KOPT-K1 (cell line): ENCODE results near the gene MAP3K15.
"Not testable (repeated sequence)": the region's sequence is repeated elsewhere in the genome, so short reads cannot be mapped to it uniquely, and the experiment has no call there.

Experiments
- H3K27ac ChIP-seq: fragments of 200-600 bp; sonication (generic); 2 replicates; pipeline ENCODE4 v1.5.1; 2016; ENCODE audit warnings: antibody characterized with exemption, mild to moderate bottlenecking, low read depth, low read length; ENCODE audit not compliant: poor library complexity, severe bottlenecking
- H3K36me3 ChIP-seq: fragments of 200-600 bp; sonication (generic); 2 replicates; pipeline ENCODE4 v1.5.1; 2017; ENCODE audit warnings: antibody characterized with exemption, mild to moderate bottlenecking, low read length, moderate library complexity; ENCODE audit not compliant: insufficient read depth
- H3K9me3 ChIP-seq: fragments of 200-600 bp; sonication (generic); 2 replicates; pipeline ENCODE4 v1.5.1; 2017; ENCODE audit warnings: antibody characterized with exemption, low read length, mild to moderate bottlenecking; ENCODE audit not compliant: insufficient read depth, poor library complexity, severe bottlenecking

MAP3K15 gene

DNA sequence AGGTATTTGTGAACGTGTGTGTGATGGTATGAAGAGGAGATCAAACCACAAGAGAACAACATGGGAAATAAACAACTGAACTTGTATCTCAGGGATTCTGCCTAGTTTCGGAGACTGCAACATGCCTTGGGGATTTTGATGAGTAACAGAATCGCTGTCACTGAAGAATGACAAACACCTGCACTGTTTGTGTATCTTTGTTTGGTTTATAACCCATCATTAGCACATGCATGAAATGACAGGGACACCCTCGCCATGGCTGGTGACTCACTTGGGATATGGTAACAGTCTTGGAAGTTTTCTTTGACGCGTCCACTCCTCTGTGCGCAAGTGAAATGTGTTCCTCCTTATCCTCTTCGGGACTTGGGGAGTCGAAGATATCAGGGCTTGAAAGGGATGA lies 30.3 kb upstream of the MAP3K15 start:
- Histone ChIP-seq H3K36me3 (peaks cover 79% of the 10 kb centered on the region), H3K9me3 (no peaks in the 10 kb centered on the region), H3K27ac (no peak overlapping the region)

DNA sequence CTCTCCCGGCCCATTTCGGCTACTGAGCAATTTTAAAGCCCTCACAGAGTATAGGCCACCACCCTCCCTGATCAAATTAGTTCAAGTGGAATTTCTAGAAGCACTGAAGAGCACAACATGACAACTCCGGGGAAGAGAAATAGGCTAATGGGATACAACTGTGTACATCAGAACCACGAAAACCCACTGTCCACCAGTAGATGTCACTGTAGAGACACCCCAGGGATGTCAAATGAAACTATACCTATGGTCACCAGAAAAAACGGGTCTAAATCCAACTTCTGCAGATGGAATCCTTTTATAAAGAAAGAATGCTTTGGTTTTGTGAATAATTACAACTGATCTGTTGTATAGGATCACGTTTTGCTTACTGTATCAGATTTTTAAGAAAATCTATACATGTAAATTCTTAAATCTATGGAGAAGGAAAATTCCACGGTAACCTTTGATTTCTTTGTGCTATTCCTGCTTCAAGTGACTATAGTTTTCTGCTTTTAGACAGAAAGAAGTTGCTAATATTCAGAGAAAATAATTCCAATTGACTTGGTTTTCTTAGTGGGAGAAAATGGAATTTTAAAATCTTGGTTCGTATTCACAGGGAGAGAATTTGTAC lies 29.5 kb upstream of the MAP3K15 start:
- H3K27ac ChIP-seq: no peak overlapping the region
- H3K9me3 ChIP-seq: no peaks in the 10 kb centered on the region
- peaks cover 84% of the 10 kb centered on the region for H3K36me3 ChIP-seq

- Histone ChIP-seq H3K36me3 (peaks cover 84% of the 10 kb centered on the region), H3K9me3 (no peaks in the 10 kb centered on the region), H3K27ac (no peak overlapping the region)
Observed at GRCh38 chrX:19543951-19544381, 28.7 kb upstream of the MAP3K15 start.

DNA sequence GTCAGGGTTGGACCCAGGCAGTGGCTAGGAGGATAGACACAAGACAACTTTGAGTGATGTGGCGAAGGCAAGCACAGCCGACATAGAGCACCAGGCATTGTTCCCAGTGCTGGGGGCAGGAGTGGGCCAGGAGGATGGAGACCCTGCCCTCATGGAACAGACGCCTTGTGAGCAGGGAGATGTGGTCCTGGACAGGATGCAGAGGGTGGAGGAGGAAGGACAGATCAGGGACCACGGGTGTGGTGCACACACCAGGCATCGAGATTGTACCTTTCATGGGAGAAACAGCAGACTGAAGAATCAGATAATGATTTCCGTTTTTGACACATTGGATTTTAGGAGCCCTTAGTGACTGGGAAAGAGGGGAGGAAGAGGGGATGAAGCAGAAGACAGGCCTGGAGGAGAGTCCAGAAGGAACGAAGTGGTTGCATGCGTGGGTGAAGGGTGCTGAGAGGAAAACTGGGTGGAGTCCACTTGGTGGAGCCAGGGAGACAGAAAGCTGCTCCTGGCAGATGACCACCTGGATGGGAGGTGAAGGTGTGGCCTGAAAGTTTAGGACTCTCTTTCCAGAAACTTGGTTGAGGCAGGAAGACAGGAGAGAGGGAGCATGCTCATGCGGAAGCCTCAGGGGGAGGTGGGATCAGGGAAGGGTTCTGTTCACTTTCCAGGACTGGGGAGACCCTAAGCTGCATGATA lies 27.9 kb upstream of the MAP3K15 start:
- no peak overlapping the region for H3K27ac ChIP-seq
- H3K36me3 ChIP-seq: peaks cover 76% of the 10 kb centered on the region
- no peaks in the 10 kb centered on the region for H3K9me3 ChIP-seq

DNA sequence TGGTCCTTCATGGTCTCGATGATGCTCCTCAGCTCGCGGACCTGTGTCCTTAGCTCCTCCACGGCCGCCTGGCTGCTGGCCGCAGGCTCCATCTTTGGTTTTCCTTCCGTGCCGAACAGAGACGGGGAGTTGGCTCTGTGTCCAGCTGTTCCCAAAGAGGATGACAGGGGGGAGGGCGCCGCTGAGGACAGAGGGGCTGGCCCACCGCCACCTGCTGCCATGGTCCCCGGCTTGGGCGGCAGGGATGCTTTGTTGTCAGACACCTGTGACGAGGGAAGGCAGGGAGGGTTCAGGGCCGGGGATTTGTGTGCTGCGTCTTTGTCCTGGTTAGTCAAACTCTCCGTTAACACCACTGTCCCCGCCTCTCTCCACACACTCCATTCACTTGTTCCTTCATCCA lies 26.6 kb upstream of the MAP3K15 start:
- Histone ChIP-seq H3K27ac (no peak overlapping the region), H3K36me3 (peaks cover 73% of the 10 kb centered on the region), H3K9me3 (no peaks in the 10 kb centered on the region)

DNA sequence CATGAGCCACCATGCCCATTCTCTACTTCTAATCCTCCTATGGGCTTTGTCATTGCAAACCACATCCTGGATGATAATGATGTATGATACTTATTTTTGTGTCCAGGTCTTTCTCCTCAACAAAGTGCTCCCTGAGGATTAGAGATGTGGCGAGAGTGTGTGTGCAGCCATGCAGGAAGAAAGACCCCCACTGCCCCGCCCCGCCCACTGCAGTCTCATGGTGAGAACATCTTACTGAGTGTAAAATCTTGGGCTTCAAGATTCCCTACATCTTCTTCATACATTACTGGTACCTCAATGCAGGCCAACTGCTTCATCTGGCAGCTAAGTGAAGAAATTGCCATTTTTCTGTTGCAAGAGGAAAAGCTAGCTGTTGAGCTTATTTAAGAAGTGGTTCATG lies 25.9 kb upstream of the MAP3K15 start:
- H3K9me3 ChIP-seq: no peaks in the 10 kb centered on the region
- H3K27ac ChIP-seq: no peak overlapping the region
- peaks cover 76% of the 10 kb centered on the region for H3K36me3 ChIP-seq

DNA sequence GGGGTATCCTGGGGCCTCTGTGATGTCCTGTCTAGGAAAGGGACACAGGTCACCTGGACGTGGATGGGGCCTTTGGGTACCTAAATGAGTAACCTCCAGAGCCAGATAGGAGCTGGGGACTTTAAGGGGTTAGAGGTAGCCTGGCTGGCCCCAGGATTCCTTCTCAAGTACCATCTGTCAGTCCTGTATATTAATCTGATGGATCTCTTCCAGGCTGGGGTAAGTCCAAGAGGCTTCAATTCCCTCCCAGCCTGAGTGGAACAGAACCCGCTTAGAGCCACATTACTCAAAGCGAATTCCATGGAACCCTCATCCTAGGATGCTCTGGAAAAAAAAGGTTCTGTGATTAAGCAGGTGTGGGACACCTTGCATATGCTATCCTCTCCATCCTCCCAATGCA lies 24.8 kb upstream of the MAP3K15 start:
- peaks cover 69% of the 10 kb centered on the region for H3K36me3 ChIP-seq
- H3K27ac ChIP-seq: no peak overlapping the region
- H3K9me3 ChIP-seq: no peaks in the 10 kb centered on the region

- Histone ChIP-seq H3K36me3 (peaks cover 67% of the 10 kb centered on the region), H3K9me3 (no peaks in the 10 kb centered on the region), H3K27ac (no peak overlapping the region)
Observed at GRCh38 chrX:19539665-19540064, 24.4 kb upstream of the MAP3K15 start.

DNA sequence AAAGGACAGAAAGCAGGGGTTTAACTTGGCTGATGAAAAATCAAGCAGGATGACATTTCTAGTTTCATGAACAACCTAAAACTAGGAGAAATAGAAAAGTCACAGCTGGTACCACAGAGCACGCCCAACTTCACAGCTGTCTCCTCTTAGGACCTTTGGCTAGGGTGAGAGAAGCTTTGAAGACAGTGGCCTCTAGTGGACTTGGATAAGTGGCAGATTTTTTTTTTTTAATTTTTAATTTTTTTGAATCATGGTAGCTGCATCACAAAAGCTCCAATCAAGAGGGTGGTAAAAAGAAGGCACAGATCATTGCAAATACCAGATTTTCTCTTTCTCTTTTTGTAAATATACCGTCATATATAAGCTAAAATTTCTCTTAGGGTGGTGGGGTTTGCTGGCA lies 20.2 kb upstream of the MAP3K15 start:
- H3K36me3 ChIP-seq: peaks cover 29% of the 10 kb centered on the region
- H3K9me3 ChIP-seq: no peaks in the 10 kb centered on the region
- H3K27ac ChIP-seq: no peak overlapping the region

DNA sequence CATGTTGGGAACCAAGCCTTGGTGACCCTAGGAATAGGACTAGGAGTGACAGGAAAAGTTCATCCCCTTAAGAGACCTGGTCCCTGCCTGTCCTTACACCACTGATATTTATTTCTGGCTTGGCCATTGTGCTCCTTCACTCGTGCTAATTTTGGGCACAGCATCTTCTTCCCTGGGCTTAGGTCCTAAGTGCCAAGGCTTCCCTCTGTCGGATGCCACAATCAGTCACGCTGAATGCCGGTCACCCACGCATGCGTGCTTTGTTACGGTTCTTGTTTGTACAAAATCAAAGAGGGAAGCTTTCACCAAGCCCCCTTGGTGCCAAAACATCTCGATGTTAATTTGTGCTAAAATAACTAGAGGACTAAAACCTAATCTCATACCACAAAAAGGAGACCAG lies 17.4 kb upstream of the MAP3K15 start:
- Histone ChIP-seq H3K36me3 (peaks cover 16% of the 10 kb centered on the region), H3K27ac (no peak overlapping the region), H3K9me3 (no peaks in the 10 kb centered on the region)

DNA sequence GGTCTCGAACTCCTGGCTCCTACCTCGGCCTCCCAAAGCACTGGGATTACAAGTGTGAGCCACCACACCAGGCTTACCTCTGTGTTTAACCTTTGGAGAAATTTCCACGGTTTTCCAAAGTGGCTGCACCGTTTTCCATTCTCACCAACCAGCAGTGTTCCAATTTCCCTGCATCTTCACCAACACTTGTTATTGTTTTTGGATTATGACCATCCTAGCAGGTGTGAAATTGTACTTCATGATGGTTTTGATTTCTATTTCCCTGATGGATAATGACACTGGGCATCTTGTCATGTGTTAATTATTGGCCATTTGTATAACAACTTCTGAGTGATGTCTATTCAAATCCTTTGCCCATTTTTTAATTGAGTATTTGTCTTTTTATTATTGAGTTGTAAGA lies 2.7 kb upstream of the MAP3K15 start:
- no peaks in the 10 kb centered on the region for H3K9me3 ChIP-seq
- H3K36me3 ChIP-seq: no peaks in the 10 kb centered on the region
- H3K27ac ChIP-seq: no peak overlapping the region

GRCh38 chrX:19515615-19516105 lies 352 bp upstream of the MAP3K15 start:
- no peaks in the 10 kb centered on the region for H3K36me3 ChIP-seq
- no peak overlapping the region for H3K27ac ChIP-seq
- no peaks in the 10 kb centered on the region for H3K9me3 ChIP-seq

DNA sequence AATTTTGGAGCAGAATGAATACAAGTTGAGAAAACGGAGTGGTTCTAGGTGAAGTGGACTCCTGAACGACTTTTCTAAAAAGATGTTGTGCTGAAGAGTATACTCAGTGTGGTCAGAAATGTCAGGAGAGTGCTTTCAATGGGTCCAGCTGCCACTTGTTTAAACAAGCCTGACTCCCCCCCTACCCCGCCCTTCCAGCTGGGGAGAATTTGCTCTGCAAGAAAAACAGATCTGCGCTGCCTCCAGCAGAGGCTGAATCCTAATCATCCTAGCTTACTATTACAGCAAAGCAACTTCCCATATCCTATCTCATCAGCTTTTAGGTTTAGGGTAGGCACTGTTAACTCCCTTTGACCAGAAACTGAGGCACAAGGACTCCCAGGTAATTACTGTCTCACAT lies 1.9 kb downstream of the MAP3K15 start:
- H3K9me3 ChIP-seq: no peaks in the 10 kb centered on the region
- no peaks in the 10 kb centered on the region for H3K36me3 ChIP-seq
- no peak overlapping the region for H3K27ac ChIP-seq

DNA sequence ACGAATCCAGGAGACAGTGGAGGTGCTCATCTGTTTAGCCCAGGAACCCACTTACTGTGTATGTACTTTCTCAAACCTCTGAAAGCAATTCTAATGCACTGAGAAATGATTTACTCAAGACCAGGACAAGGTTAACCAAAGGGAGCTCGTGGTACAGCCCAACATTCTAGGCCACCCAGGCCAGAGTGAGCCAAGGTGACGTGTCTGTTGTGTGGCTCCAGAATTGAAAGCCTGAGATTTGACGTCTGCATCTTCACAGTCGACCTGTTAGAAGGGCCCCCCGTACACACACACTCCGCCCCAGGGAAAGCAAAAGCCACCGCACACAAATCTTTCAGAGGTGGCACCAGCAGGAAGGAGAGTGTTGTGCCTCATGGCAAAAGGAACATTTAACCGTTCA lies 2.3 kb downstream of the MAP3K15 start:
- Histone ChIP-seq H3K9me3 (no peaks in the 10 kb centered on the region), H3K27ac (no peak overlapping the region), H3K36me3 (no peaks in the 10 kb centered on the region)

GRCh38 chrX:19512359-19512758 lies 2.9 kb downstream of the MAP3K15 start:
- Histone ChIP-seq H3K9me3 (no peaks in the 10 kb centered on the region), H3K36me3 (no peaks in the 10 kb centered on the region), H3K27ac (no peak overlapping the region)

DNA sequence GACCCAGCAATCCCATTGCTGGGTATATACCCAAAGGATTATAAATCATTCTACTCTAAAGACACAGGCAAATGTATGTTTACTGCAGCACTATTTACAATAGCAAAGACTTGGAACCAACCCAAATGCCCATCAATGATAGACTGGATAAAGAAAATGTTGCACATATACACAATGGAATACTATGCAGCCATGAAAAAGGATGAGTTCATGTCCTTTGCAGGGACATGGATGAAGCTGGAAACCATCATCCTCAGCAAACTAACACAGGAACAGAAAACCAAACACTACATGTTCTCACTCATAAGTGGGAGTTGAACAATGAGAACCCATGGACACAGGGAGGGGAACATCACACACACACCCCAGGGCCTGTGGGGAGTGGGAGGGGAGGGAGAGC lies 3.5 kb downstream of the MAP3K15 start:
- H3K9me3 ChIP-seq, H3K27ac ChIP-seq, H3K36me3 ChIP-seq: not testable (repeated sequence)
